ENCODE measurements around the gene SRF.
A peak's percentile ranks its signal among the peaks of the same experiment; 100 is the strongest.

Gene SRF

GRCh38 chr6:43147691-43148477, 23.2 kb upstream of the SRF start:
- DNase-seq, result no peak

GRCh38 chr6:43149265-43149664, 21.8 kb upstream of the SRF start:
- no peak for DNase-seq

- no peak for DNase-seq
These were observed 20.9 kb upstream of the SRF start for GRCh38 chr6:43150051-43150751.

GRCh38 chr6:43159599-43159998, 11.5 kb upstream of the SRF start:
- no peak for DNase-seq

GRCh38 chr6:43163899-43164298, 7.2 kb upstream of the SRF start:
- DNase-seq, result no peak

GRCh38 chr6:43170417-43170930, 595 bp upstream of the SRF start:
- no peak for DNase-seq

GRCh38 chr6:43171707-43172103, 636 bp downstream of the SRF start:
- peak; percentile 48 for DNase-seq

- DNase-seq, result peak; percentile 45
These were observed 1.3 kb downstream of the SRF start for GRCh38 chr6:43172104-43173007.

GRCh38 chr6:43173591-43174262, 2.7 kb downstream of the SRF start:
- DNase-seq, result no peak

GRCh38 chr6:43174263-43175112, 3.4 kb downstream of the SRF start:
- peak; percentile 100 for DNase-seq

- DNase-seq, result no peak
These were observed 4.8 kb downstream of the SRF start for GRCh38 chr6:43175676-43176422.

- no peak for DNase-seq
These were observed 5.3 kb downstream of the SRF start for GRCh38 chr6:43176423-43176786.

- DNase-seq, result no peak
These were observed 7.1 kb downstream of the SRF start for GRCh38 chr6:43178150-43178549.

- no peak for DNase-seq
These were observed 8.1 kb downstream of the SRF start for GRCh38 chr6:43178951-43179830.

- DNase-seq, result no peak
These were observed 9.0 kb downstream of the SRF start for GRCh38 chr6:43180058-43180457.

GRCh38 chr6:43180985-43181384, 9.9 kb downstream of the SRF start:
- DNase-seq, result no peak

GRCh38 chr6:43181621-43181941, 10.5 kb downstream of the SRF start:
- DNase-seq, result no peak

- peak; percentile 93 for DNase-seq
These were observed 11.1 kb downstream of the SRF start, which contains the start of gene CUL9 for GRCh38 chr6:43181942-43182860. TSS of gene CUL9 (plus strand) at chr6:43182196. CDS start at chr6:43184311, 2,115 bp downstream.

- DNase-seq, result no peak
These were observed 12.4 kb downstream of the SRF start for GRCh38 chr6:43183441-43183840.

Measured in hematopoietic multipotent progenitor cell treated with erythropoietin and hydrocortisone succinate and interleukin-3 and kit ligand, for 4 days (in vitro differentiated cells).